ENCODE measurements around the gene RUSC1.

RUSC1 gene

DNA sequence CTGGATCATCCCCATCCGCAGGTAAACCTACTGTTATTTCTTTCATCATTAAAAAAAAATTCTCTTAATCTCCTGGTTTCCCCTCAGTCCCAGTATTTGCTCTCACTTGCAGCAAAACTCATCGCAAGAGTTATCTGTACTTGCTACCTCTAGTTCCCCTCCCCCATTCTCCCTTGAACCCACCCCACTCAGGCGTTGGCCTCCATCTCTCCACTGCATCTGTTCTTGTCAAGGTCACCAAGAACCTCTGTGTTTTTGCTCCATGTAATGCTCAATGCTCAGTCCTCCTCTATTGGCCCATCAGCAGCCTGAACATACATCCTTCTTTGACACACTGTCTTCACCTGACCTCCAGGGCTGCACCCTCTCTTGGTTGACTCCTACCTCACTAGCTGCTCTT lies 24.0 kb upstream of the RUSC1 start:
- H3K36me3 ChIP-seq (ENCODE audit: control insufficient read depth in 2 of 2, insufficient read depth in 1 of 2, low read length in 2 of 2), result no peaks in the 10 kb centered on the region
- no peaks in the 10 kb centered on the region for H3K4me1 ChIP-seq (ENCODE audit: control insufficient read depth, insufficient read depth, low read length)
- ChIA-PET POLR2A (no interaction called here), CTCF (interaction anchor here (0.6 to 1.2 kb wide), 2 partner anchors 11 to 19 kb away, joined by 3 to 4 read pairs; no protein-coding TSS in a partner anchor)
- no peak overlapping the region for H3K4me3 ChIP-seq (ENCODE audit: low read depth, low read length)
- TF ChIP-seq ZNF133 (tag by site-specific recombination; IDR thresholded peaks at IDR 0.05), result no peak
- TF ChIP-seq FEZF1 (tag by site-specific recombination; IDR thresholded peaks at IDR 0.05), result no peak
- TF ChIP-seq ZBTB20 (tag by site-specific recombination; IDR thresholded peaks at IDR 0.05), result no peak
- peak; percentile 69 for TF ChIP-seq ZNF677 (tag by site-specific recombination; IDR thresholded peaks at IDR 0.05)
- H3K9me3 ChIP-seq (ENCODE audit: control insufficient read depth, insufficient read depth, low read depth, low read length), result no peaks in the 10 kb centered on the region
- no peak overlapping the region for H3K27ac ChIP-seq (ENCODE audit: extremely low read depth, low read depth, low read length)

DNA sequence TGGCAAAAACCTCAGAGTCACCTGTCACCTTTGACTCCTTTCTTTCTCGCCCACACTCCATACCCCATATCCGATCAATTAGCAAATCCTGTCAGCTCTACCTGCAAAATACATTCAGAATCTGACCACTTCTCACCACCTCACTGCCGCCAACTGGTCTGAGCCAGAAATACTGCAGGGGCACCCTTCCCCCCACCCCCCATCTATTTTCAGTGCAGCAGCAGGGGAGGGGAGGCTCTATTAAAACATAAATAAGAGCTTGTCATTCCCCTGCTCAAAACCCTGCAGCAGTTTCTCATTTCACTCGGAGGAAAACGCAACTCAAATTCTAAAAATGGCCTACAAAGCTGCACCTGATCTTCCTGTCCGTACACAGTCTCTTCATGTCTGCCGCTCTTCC lies 23.3 kb upstream of the RUSC1 start:
- POLR2A ChIA-PET, result interaction anchor here (0.6 kb wide), 1 partner anchor 35 kb away, joined by 3 read pairs; the partner anchor contains the start of gene SCAMP3
- H3K4me3 ChIP-seq (ENCODE audit: low read depth, low read length), result no peak overlapping the region
- CTCF ChIA-PET, result no interaction called here

DNA sequence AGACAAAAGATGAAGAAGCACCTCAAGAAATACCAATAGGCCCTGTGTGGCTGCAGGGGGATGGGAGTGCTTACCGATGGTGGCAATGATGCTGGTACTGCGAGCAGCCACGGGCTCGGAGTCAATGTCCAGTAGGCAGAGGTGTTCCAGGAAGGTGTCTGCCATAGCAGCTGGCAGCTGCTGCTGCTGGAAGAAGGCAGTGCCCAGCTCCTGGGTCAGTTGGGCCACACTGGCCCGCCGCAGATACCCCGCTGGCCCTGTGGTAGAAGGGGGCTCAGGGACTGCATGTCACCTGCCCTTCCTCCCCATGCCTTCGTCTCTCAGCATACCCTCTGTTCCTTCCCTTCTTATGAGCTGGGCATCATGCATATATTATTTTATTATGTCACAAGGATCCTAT lies 20.7 kb upstream of the RUSC1 start:
- POLR2A ChIA-PET, result interaction anchor here (0.9 kb wide), 1 partner anchor 27 kb away, joined by 7 read pairs; the partner anchor contains the start of gene CLK2
- TF ChIP-seq ZNF37A (tag by site-specific recombination; IDR thresholded peaks at IDR 0.05), result no peak
- TF ChIP-seq ZNF223 (tag by site-specific recombination; IDR thresholded peaks at IDR 0.05), result no peak
- TF ChIP-seq ZNF169 (tag by site-specific recombination; IDR thresholded peaks at IDR 0.05), result no peak
- TF ChIP-seq ZNF791 (tag by site-specific recombination; IDR thresholded peaks at IDR 0.05), result no peak
- TF ChIP-seq ZBTB7A (tag by site-specific recombination; IDR thresholded peaks at IDR 0.05; ENCODE audit: low read depth), result no peak
- TF ChIP-seq ZNF521 (tag by site-specific recombination; IDR thresholded peaks at IDR 0.05), result no peak
- Histone ChIP-seq H3K4me1 (ENCODE audit: control insufficient read depth, insufficient read depth, low read length) (no peaks in the 10 kb centered on the region), H3K4me3 (ENCODE audit: low read depth, low read length) (no peak overlapping the region), H3K9me3 (ENCODE audit: control insufficient read depth, insufficient read depth, low read depth, low read length) (no peaks in the 10 kb centered on the region), H3K36me3 (ENCODE audit: control insufficient read depth in 2 of 2, insufficient read depth in 1 of 2, low read length in 2 of 2) (no peaks in the 10 kb centered on the region), H3K27ac (ENCODE audit: extremely low read depth, low read depth, low read length) (no peak overlapping the region)
- CTCF ChIA-PET, result interaction anchor here (0.6 to 2.1 kb wide), 3 partner anchors 23 to 226 kb away, joined by 3 to 9 read pairs (median 5); no protein-coding TSS in a partner anchor

More for the DNA sequence above, 23.3 kb upstream of the RUSC1 start:
- no peak overlapping the region for H3K27ac ChIP-seq (ENCODE audit: extremely low read depth, low read depth, low read length)
- no peaks in the 10 kb centered on the region for H3K4me1 ChIP-seq (ENCODE audit: control insufficient read depth, insufficient read depth, low read length)
- no peaks in the 10 kb centered on the region for H3K9me3 ChIP-seq (ENCODE audit: control insufficient read depth, insufficient read depth, low read depth, low read length)
- TF ChIP-seq KLF9 (tag by site-specific recombination; IDR thresholded peaks at IDR 0.05; ENCODE audit: low read depth) (no peak), ZNF132 (tag by site-specific recombination; IDR thresholded peaks at IDR 0.05; ENCODE audit: borderline replicate concordance) (no peak), ZNF791 (tag by site-specific recombination; IDR thresholded peaks at IDR 0.05) (no peak), ZNF510 (tag by site-specific recombination; IDR thresholded peaks at IDR 0.05; ENCODE audit: insufficient replicate concordance) (no peak), ZBTB21 (tag by site-specific recombination; IDR thresholded peaks at IDR 0.05) (no peak), ZNF266 (tag by site-specific recombination; IDR thresholded peaks at IDR 0.05; ENCODE audit: low read depth) (no peak), ZNF16 (tag by site-specific recombination; IDR thresholded peaks at IDR 0.05; ENCODE audit: low read depth) (no peak), ZNF239 (tag by site-specific recombination; IDR thresholded peaks at IDR 0.05) (no peak), ZSCAN23 (tag by site-specific recombination; IDR thresholded peaks at IDR 0.05) (no peak), ZNF404 (tag by site-specific recombination; IDR thresholded peaks at IDR 0.05) (no peak), ZNF600 (tag by site-specific recombination; IDR thresholded peaks at IDR 0.05) (no peak), ZNF747 (tag by site-specific recombination; IDR thresholded peaks at IDR 0.05) (no peak)
- TF ChIP-seq, protein P1, sequence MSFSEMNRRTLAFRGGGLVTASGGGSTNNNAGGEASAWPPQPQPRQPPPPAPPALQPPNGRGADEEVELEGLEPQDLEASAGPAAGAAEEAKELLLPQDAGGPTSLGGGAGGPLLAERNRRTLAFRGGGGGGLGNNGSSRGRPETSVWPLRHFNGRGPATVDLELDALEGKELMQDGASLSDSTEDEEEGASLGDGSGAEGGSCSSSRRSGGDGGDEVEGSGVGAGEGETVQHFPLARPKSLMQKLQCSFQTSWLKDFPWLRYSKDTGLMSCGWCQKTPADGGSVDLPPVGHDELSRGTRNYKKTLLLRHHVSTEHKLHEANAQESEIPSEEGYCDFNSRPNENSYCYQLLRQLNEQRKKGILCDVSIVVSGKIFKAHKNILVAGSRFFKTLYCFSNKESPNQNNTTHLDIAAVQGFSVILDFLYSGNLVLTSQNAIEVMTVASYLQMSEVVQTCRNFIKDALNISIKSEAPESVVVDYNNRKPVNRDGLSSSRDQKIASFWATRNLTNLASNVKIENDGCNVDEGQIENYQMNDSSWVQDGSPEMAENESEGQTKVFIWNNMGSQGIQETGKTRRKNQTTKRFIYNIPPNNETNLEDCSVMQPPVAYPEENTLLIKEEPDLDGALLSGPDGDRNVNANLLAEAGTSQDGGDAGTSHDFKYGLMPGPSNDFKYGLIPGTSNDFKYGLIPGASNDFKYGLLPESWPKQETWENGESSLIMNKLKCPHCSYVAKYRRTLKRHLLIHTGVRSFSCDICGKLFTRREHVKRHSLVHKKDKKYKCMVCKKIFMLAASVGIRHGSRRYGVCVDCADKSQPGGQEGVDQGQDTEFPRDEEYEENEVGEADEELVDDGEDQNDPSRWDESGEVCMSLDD (tag by site-specific recombination; IDR thresholded peaks at IDR 0.05), result no peak
- H3K36me3 ChIP-seq (ENCODE audit: control insufficient read depth in 2 of 2, insufficient read depth in 1 of 2, low read length in 2 of 2), result no peaks in the 10 kb centered on the region
